ENCODE results near the gene RBL2.
"Not testable (repeated sequence)": the region's sequence is repeated elsewhere in the genome, so short reads cannot be mapped to it uniquely, and the experiment has no call there.

The RBL2 gene

GRCh38 chr16:53539759-53540718, 105.8 kb downstream of the RBL2 start:
- not testable (repeated sequence) for DNase-seq (ENCODE audit: low read depth)

All from stimulated activated CD8-positive, alpha-beta memory T cell treated with anti-CD3 and anti-CD28 coated beads, Interleukin-4, amount 100 ng/mL, for 24 hours (primary cell).